Testis (tissue), 3 donors: ENCODE data around the gene TLE5. TPM values are rescaled to one million over a fixed set of nuclear protein-coding genes. Genes with fewer than 3 reads are reported as not detected.
A peak's percentile ranks its signal among the peaks of the same experiment; 100 is the strongest.

ENCODE experiments used
- DNase-seq: peaks from one replicate; pipeline ENCODE4 v3.0.0-alpha.2; 2019
- H3K27ac ChIP-seq, 2 donors: fragments of 200-600 bp; sonication (generic); one replicate each; pipeline ENCODE4 v1.5.1; 2019
- H3K27me3 ChIP-seq: fragments of 200-600 bp; sonication (generic); one replicate; pipeline ENCODE4 v1.5.1; 2019
- H3K36me3 ChIP-seq: fragments of 200-600 bp; sonication (generic); one replicate; pipeline ENCODE4 v1.5.1; 2017; ENCODE audit warnings: low read depth; ENCODE audit errors: missing control alignments
- H3K4me1 ChIP-seq: fragments of 200-600 bp; sonication (generic); one replicate; pipeline ENCODE4 v1.5.1; 2019
- H3K4me3 ChIP-seq, 2 donors: fragments of 200-600 bp; sonication (generic); one replicate each; pipeline ENCODE4 v1.5.1; 2017 to 2019
- H3K9me3 ChIP-seq: fragments of 200-600 bp; sonication (generic); one replicate; pipeline ENCODE4 v1.5.1; 2017
- CTCF ChIP-seq, 3 experiments: fragments of 450-650 bp in 2 of 3; fragments of 200-600 bp in 1 of 3; sonication (generic) in 1 of 3; IDR thresholded peaks; one replicate each; pipeline ENCODE4 v1.5.1; 2016 to 2019; ENCODE audit warnings: antibody characterized with exemption in 3 of 3, mild to moderate bottlenecking in 2 of 3, moderate library complexity in 1 of 3
- POLR2A ChIP-seq: fragments of 450-650 bp; IDR thresholded peaks from one replicate; pipeline ENCODE4 v1.6.1; 2017; ENCODE audit warnings: antibody characterized with exemption, mild to moderate bottlenecking, moderate library complexity
- WGBS, 2 donors: methylation state at CpG; one replicate each; pipeline ENCODE4 v1.1.5; 2018; 5-methylcytosine and 5-hydroxymethylcytosine counted together
- intact Hi-C: fragments of 100-400 bp; cut with DNase I; formaldehyde crosslinking; loops from one replicate; pipeline ENCODE4 v1.15.1; 2023; ENCODE audit warnings: low total_unique reads
- polyA plus RNA-seq: library from polyadenylated mRNA; stranded (reverse); fragments of 350-450 nt; fragmentation: Illumina TruSeq; extraction: RNeasy Lipid Tissue Mini Kit (QIAGEN cat#74804); gene quantifications from one replicate; pipeline ENCODE4 v1.2.3, GENCODE V29; 2014; ENCODE audit warnings: low read depth, low replicate concordance; ENCODE audit not compliant: insufficient read depth
- total RNA-seq, 2 donors: library from RNA; depleted of rRNA; stranded (reverse); fragments of >200 nt; gene quantifications; one replicate each; pipeline ENCODE4 v1.2.3, GENCODE V29; 2016

TLE5 gene
- total and polyA plus RNA-seq, 3 donors from 2014 or later: 314 to 539 (median 354) TPM

GRCh38 chr19:3027981-3028304 is 34.4 kb downstream of the TLE5 start:
- no peak for DNase-seq
- Histone ChIP-seq H3K4me3 (peak overlapping the region in 1 of 2 donors; percentile 69), H3K4me1 (peaks cover 12% of the 10 kb centered on the region), H3K27me3 (no peaks in the 10 kb centered on the region), H3K27ac (no peak overlapping the region), H3K9me3 (no peaks in the 10 kb centered on the region), H3K36me3 (no peaks in the 10 kb centered on the region)
- TF ChIP-seq POLR2A (no peak), CTCF (IDR thresholded peaks at IDR 0.05) (no peak)
- intact Hi-C loops: no loop called here
- 47 to 65% methylated on average over 5 to 8 of the region's 9 CpGs for WGBS, 2 donors

GRCh38 chr19:3027292-3027691 is 35.0 kb downstream of the TLE5 start:
- TF ChIP-seq POLR2A (no peak), CTCF (IDR thresholded peaks at IDR 0.05) (no peak)
- intact Hi-C loops: no loop called here
- DNase-seq: no peak
- WGBS, 2 donors: 67 to 80% methylated on average over 1 to 2 of the region's 2 CpGs
- H3K36me3 ChIP-seq: no peaks in the 10 kb centered on the region
- no peak overlapping the region for H3K4me3 ChIP-seq
- no peak overlapping the region for H3K27ac ChIP-seq
- H3K27me3 ChIP-seq: no peaks in the 10 kb centered on the region
- H3K4me1 ChIP-seq: peaks cover 12% of the 10 kb centered on the region
- H3K9me3 ChIP-seq: no peaks in the 10 kb centered on the region

GRCh38 chr19:3026768-3027167 is 35.5 kb downstream of the TLE5 start:
- H3K9me3 ChIP-seq: no peaks in the 10 kb centered on the region
- H3K36me3 ChIP-seq: no peaks in the 10 kb centered on the region
- 89 to 96% methylated on average over 1 of the region's 1 CpG for WGBS, 2 donors
- H3K4me3 ChIP-seq: no peak overlapping the region
- H3K27me3 ChIP-seq: no peaks in the 10 kb centered on the region
- DNase-seq: no peak
- H3K4me1 ChIP-seq: peaks cover 12% of the 10 kb centered on the region
- no peak overlapping the region for H3K27ac ChIP-seq
- intact Hi-C loops: no loop called here
- no peak for TF ChIP-seq CTCF (IDR thresholded peaks at IDR 0.05)
- TF ChIP-seq POLR2A: no peak

- no peak overlapping the region for H3K27ac ChIP-seq
- no peak for DNase-seq
- no peaks in the 10 kb centered on the region for H3K27me3 ChIP-seq
- H3K4me1 ChIP-seq: peaks cover 12% of the 10 kb centered on the region
- H3K36me3 ChIP-seq: no peaks in the 10 kb centered on the region
- no peak overlapping the region for H3K4me3 ChIP-seq
- TF ChIP-seq CTCF (IDR thresholded peaks at IDR 0.05): no peak
- no peak for TF ChIP-seq POLR2A
- no peaks in the 10 kb centered on the region for H3K9me3 ChIP-seq
- WGBS, 2 donors: 90 to 92% methylated on average over 9 of the region's 9 CpGs
- intact Hi-C loops: no loop called here
These were observed 36.8 kb downstream of the TLE5 start for GRCh38 chr19:3025549-3025886.

- 83 to 90% methylated on average over 16 to 29 of the region's 30 CpGs for WGBS, 2 donors
- H3K27ac ChIP-seq: no peak overlapping the region
- H3K4me1 ChIP-seq: peaks cover 12% of the 10 kb centered on the region
- H3K4me3 ChIP-seq: no peak overlapping the region
- no peaks in the 10 kb centered on the region for H3K36me3 ChIP-seq
- DNase-seq: no peak
- H3K9me3 ChIP-seq: no peaks in the 10 kb centered on the region
- intact Hi-C loops: no loop called here
- H3K27me3 ChIP-seq: no peaks in the 10 kb centered on the region
- TF ChIP-seq POLR2A (no peak), CTCF (IDR thresholded peaks at IDR 0.05) (no peak)
These were observed 37.3 kb downstream of the TLE5 start for GRCh38 chr19:3024870-3025548.
